Measurements from ENCODE around the gene ASTN2.

DNA sequence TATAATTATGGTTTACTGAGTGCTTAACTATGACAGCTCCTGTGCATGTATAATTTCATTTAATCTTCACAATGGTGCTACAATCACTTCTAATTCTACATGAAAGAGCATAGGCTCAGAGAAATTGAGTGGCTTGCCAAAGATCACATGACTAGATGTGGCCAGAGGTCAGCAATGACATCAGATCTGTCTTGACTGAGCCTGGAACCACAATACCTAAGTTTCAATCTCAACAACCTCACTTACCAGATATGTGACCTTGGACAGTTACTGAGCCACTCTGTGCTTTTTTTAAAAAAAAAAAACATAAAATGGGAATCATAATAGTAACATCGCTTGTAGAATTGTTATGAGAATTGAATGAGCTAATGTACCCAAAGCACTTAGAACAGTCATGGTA is 597.1 kb downstream of the ASTN2 start:
- TF ChIP-seq EZH2 (IDR thresholded peaks at IDR 0.05; ENCODE audit: insufficient read depth, poor library complexity, severe bottlenecking) (no peak), EZH2phosphoT487 (IDR thresholded peaks at IDR 0.05; ENCODE audit: insufficient read depth, low read depth) (no peak)

Data from GM23248 (cell line).